HG03354 (cell line): ENCODE measurements around the gene GLIPR2.
"Not testable (repeated sequence)": the region's sequence is repeated elsewhere in the genome, so short reads cannot be mapped to it uniquely, and the experiment has no call there.

Experiments
- ATAC-seq: cut with Tn5 transposase; IDR thresholded peaks from one replicate; pipeline ENCODE4 v1.9.1; 2021; ENCODE audit warnings: mild to moderate bottlenecking; ENCODE audit not compliant: unreplicated experiment, poor library complexity, severe bottlenecking

The GLIPR2 gene

DNA sequence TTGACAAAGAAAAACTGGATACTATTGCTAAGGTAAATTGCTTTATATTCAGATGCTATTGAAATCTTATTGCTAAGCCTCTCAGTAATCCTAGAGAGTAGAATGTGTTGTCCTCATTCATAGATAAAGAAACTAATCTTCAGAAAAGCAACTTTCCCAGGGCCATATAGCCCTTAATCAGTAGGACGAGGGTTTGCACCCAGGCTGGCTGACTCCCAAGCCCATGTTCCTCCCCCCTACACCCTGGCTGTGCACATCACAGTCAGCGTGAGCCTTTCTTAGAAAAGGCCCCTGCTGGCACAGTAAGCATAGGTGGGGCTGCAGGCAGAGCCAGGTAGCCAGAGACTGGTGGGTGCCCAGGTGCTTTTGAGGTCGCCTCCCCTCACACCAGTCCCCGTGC is 15.8 kb upstream of the GLIPR2 start:
- ATAC-seq = no peak

DNA sequence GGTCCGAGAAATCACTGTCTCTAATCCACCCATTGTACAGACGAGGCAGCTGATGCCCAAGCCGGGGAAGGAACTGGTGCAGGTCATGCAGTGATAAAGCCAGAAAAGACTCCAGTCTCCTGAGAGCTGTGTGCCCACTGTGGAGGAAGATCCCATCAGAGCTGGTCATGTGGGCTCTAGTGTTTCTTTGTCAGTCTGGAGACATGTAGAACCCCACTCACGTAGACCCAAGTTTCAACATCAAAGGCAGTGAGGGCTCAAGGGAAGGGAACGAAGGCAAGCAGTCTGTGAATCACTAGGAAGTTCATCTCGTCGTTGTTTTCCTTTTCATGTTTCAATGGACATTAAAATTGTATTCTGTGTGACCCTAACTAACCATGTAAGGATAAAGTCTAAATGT is 14.6 kb upstream of the GLIPR2 start:
- ATAC-seq = no peak

DNA sequence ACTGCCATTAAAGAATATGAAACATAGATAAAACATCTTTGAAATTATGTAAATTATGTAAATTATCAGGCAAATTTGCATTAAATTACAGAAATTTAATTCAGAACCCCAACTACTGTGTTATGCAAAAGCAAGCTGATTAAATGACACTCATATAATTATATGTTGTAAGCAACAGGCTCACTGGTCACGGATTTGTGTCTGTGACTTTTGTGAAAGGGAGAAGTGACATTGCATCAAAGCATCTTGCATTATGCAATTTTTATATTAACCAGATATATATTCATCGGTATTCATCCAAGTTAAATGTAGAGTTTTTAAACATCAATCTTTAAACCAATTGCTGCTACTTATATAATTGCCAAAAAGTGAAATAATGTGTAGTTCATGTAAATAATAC is 13.0 kb upstream of the GLIPR2 start:
- no peak for ATAC-seq

DNA sequence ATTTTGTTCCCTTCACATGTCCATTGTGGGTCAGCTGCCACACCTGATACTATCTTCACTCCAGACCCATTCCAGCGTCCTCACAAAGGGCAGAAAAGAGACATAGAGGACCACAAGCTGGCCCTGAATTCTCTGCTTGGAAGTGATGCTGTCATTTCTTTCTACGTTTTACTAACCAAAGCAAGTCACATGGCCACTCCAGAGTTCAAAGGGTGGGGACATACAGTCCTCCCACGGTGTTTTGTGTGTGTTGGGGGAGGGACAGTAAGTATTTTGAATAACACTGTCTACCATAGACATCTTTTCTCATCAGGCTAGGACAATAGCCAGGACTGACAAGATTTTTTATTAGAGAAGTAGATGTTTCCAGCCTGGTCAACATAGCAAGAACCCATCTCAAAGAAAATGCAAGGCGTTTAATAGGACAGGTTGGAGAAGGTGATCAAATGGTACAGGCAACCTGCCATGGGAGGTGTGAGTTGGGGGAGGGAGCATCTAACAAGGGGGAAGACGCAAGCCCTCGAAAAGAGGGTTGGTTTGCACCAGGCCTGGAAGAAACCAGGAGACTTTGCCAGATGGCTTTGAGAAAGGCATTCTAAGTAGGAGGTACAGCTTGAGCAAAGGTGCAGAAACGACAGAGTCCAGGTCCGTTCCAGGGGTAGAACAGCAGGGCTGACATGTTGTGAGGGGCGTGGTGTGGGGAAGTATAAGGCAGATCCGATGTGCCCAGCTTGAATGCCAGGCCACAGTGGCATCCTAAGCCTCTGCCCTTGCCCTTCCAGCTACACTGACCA is 11.3 kb upstream of the GLIPR2 start:
- no peak for ATAC-seq

DNA sequence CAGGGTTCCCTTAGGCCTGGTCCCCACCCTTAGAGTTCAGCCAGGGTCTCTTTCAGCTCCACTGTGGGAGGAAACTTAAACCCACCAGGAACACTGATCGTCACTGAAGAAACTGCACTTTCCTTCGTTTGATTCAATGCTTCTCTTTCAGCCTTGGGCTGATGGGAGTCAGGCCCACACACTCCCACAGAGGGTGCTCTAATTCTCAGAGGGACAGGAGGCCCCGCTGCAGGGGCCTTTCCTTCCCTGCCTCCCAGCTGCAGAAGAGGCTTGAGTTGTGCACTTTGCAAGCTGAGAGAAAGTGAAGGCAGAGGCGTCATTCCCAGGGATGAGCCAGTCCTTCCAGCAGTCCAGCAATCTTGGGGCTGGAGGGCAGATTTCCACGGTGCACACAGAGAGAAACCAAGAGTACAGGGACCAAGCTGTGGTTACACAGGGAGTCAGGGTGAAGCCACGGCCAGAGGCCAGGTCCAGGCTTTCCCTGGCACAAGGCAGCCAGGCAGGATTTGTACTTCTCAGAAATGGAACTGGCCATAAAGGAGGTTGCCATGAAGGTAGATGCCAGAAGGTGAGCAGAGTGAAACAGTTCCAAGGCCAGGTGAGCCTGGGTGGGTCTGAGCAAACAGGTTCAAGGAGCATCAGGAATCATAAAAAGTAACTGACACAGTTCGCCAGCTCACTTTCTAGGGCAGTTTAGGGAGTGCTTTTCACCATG is 10.4 kb upstream of the GLIPR2 start:
- no peak for ATAC-seq

DNA sequence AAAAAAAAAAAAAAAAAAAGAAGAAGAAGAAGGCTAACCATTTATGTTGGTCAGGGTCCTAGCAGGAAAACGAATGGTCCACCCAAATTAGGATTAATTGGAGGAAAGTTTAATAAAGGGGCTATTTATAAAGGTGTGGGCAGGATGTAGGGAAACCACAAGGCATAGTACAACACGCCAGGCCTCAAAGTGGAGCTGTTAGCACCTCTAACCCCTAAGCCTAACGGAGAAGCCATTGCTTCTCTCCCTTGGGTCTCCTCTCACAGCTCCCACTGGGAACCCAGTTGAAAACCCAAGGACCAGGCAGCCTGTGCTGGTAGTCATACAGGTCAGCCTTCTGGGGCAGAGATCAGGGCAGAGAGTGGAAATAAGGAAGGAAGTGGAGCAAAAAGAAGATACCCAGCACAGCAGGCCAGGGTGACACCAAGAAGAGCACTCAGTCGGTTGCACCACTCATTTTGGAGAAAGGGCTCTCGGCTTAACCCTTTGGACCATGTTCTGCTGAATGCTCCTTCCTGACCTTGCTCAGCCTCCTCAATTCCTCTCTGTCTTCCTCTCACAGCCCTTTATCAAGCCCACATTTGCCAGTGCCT is 8.8 kb upstream of the GLIPR2 start:
- no peak for ATAC-seq

DNA sequence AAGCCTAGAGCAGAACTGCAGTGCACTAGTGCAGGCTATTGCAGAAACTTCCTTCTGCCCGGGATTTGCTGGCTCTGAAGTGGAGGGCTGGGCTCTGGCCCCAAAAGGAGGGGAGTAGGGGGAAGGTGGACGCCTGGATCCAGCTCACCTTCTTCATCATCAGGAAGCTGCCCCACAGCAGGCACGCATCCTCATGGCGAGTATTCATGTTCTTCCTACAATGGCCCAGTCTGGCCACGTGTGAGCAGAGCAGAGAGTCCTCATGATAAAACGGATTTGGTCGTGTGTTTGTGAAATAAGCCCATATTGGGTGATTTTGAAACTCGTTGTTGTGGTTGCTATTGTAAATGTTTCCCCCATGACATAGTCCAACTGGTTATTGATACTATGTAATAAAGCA is 8.2 kb upstream of the GLIPR2 start:
- no peak for ATAC-seq

DNA sequence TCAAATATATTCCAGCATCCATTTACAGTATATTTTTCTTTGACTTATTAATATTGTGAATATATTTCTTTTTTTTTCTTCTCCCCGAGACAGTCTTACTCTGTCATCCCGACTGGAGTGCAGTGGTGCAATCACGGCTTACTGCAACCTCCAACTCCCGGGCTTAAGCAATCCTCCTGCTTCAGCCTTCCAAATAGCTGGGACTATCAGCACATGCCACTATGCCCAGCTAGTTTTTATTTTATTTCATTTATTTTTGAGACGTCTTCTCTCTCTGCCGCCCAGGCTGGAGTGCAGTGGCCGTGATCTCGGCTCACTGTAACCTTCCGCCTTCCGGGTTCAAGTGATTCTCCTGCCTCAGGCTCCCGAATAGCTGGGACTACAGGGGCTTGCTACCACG is 7.4 kb upstream of the GLIPR2 start:
- ATAC-seq = no peak

DNA sequence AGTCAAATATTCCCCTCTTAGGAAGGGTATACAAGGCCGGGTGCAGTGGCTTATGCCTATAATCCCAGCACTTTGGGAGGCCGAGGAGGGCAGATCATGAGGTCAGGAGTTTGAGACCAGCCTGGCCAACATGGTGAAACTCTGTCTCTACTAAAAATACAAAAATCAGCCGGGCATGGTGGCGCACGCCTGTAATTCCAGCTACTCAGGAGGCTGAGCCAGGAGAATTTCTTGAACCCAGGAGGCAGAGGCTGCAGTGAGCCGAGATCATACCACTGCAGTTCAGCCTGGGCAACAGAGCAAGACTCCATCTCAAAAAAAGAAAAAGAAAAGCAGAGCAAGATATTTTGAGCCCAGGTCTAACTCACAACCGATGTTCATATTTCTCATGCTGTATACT is 4.9 kb upstream of the GLIPR2 start:
- ATAC-seq = not testable (repeated sequence)

DNA sequence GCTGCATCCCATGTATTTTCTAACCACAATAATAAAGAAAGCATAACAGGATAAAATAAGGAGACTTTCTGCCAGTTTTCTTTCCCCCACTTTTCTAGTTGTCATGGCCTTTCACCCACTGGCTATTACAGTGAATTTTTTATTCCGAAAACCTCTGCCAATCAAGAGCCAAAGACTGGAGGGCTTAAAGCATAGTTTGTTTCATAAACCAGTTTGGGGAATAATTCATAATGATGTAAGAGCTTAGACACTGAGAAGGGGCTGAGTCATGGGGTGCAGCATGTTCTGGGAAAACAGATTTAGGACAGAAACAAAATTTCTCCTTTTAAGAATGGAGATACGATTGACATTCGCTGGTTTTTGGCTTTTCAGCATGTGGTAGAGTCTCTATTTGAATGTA is 4.4 kb upstream of the GLIPR2 start:
- ATAC-seq = no peak

DNA sequence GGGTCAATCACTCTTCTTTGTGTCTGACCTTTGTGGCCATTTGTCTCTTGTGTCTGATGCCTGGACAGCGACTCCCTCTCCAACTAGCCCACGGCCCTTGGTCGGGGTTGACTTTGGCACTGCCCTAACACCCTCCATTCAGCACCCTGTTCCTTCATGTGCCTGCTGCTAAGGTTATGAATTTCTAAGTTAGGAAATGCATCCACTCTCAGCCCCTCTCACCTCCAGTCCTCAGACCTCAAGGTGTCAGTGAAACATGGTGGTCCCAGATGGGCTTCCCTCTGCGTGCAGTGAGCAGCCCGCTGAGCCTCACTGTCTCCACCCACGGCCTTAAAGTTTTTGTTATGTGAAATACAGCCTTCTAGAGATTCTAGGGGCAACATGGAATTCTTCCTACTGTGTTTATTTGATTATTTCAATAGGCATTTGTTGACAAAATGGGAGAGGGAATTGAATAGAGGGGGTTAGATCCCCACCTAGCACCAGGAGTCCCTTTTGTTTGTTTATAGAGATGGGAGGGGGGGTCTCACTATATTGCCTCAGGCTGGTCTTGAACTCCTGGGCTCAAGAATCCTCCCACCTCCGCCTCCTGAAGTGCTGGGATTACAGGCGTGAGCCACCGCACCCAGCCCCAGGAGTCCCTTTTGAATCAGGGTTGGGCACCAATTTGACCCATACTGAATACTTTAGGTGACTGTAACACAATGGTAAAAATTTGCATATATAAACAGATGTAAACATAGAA is 1.6 kb upstream of the GLIPR2 start:
- no peak for ATAC-seq

DNA sequence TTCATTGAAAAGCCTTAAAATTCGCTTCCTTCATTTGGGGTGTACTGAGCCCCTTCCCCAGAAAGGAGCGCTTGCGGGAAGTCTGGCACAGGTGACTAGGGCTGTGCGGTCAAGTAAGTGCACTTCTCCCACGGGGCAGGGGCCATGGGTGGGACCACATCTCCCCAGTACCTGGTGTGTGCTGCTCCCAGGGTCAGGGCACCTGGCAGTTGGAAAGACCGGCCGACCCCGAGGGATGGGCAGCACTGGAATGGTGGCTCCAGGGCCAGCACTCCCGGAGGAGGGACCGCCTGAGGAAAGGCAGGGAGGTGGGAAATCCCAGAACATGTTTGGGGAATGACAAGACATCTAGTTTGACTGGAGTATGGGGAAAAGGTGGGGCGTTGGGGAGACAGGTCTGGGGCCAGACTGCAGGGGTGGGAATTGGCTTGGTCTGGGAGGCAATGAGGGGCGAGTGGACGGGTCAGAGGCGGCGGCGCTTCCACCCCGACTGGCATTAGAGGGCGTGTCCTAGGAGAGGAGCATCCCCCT is 727 bp upstream of the GLIPR2 start:
- ATAC-seq = no peak

DNA sequence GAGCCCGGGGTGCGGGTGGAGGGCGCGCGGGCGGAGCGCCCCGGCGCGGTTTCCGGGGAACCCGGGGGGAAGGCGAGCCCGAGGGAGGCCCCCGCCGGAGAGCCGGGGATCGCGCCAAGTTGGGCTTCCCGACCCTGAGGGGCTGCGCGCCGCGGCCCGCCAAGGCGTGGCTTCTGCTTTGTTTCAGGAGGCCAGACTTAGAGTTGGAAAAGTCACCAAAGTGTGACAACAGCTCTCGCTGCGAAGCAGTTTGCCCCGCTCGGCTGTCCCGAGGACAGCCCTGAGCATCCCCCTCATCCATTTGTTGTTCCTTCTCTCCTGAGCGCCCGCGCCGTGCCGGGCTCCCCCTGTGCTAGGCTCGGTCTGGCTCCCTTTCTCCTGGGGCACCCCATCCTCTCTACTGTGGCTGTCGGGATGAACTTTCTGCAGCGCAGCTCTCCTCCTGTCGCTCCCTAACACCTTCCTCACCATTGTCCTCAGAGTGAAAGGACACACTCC is 410 bp downstream of the GLIPR2 start:
- ATAC-seq = peak; percentile 38

DNA sequence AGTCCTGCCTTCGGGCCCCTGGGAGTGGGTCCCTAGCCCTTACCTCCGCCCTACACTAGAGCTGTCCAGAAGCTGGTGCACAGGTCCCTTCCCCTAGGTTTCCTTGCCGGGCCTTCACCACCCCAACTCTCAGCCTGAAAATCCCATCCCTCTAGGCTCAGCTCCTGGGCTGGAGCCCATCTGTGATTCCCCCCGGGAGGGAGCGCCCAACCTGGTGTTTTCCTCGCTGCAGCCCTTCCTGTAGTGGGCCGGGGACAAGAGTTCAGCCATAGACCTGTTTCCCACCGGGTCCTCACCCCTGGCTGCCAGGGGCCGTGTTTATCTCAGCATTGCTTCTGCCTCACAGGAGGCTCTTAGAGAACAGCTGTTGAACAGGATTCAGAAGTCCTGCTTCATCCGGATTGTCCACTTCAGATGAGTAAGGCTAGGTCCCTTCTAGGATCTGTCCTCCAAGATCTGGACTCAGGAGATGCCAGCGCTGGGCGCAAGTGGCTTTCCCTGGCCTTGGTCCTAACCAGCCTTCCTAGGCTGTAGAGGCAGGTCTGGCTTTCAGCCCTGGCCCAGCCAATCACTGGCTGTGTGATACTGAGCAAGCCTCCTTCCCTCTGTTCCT is 965 bp downstream of the GLIPR2 start:
- peak; percentile 10 for ATAC-seq

DNA sequence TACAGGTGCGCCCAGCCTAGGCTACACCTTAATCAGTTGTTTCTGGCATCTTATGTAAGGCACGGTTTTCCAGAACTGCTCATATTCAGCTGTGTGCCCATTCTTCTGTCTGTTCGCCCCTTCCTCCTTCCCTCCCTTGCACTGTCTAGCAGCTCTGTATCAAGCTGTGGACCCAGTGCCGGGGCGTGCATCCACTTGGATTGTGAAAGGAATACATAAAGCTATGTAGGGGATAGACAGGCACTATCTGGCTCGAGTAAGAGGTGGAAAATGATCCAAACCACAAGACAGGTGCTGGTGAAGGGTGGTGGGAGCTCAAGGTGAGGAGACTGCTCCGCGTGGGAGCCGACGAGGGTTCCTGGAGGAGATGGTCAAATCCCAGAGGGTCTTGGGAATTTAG is 2.0 kb downstream of the GLIPR2 start:
- ATAC-seq = no peak

DNA sequence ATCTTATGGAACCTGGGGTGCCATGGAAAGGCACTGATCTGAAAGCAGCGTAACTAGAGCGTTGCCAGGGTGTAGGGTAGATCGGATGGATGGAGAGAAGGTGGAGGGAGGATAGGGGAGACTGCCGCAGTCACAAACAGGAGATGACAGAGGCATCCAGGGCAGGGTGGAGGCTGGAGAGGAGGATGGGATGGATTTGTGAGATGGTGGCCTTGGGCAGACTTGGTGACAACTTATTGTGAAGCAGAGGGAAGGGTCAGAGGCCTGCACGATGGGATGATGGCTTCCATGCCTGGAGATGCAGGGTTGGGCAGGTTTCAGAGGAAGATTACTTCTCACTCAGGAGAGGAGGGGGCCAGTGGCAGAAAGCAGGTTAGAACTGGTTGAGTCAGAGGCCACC is 2.4 kb downstream of the GLIPR2 start:
- no peak for ATAC-seq

DNA sequence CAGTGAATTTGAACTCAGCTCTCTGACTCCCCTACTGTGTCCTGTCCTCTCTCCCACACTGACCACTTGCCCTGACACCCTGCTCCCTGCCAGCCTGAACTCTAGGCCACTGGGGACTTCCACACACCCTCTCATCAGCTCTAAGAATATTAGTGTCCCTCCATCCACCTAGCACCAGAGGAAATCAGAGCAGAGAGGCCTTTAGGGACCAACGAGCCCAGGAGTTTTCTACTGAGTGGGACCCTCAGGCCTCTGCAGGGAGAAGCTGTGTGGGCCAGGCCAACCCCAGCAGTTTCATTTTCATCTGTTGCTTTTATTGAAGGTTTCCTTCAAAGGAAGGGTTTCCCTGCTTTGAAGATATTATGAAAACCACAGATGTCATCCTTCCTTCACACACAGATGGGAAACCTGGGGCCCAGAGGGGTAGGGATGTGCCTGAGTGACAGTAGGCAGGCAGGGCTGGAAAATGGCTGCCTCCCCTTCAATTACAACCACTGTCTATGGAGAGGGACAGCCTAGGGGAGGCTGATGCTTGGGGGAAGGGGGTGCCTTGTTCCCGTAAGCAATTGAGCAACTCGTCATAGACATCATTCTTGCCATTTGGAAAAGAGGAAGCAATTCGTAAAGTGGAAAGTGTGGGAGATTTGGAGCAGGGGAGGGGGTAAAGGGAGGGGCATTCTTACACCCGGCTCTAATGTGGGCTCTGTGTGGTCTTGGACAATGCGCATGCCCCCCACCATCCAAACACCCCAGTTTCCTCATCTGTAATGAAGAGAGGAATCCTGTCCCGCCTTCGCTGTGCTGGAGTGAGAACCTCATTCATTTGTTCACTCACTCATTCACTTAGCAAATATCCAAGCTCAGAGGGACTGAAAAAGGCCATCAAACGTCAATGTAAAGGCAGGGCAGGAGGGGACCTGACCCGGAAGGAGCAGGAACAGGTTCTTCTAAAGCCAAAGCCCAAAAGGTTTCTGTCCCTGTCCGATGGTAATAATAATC is 3.9 kb downstream of the GLIPR2 start:
- ATAC-seq = no peak

DNA sequence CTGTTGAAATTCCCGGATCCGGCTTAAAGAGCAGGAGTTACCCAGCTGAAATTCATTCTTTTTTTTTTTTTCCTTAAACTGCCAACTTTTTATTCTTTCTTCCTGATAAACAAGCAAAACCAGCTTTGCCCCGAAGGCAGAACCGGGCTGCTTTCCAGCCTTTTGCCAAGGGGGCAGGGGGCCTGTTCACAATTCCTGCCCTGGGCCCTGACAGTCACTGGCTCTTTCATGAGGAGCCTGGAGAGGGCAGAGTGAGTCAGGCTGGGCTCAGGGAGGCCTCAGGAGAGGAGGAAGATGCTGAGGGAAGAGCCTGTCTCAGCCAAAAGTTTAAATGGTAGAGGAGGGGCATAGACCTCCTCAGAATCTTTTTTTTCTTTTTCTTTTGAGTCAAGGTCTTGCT is 4.8 kb downstream of the GLIPR2 start:
- ATAC-seq = no peak
